PFSK-1 (cell line): ENCODE measurements around the gene RNF217.

Source experiments
- FOXP2 ChIP-seq: optimal IDR thresholded peaks from 2 replicates; pipeline ENCODE3; 2011; ENCODE audit warnings: borderline replicate concordance, control low read depth, inconsistent platforms; ENCODE audit not compliant: insufficient read depth; ENCODE audit errors: extremely low read length, extremely low read depth
- POLR2AphosphoS5 ChIP-seq: IDR thresholded peaks from 2 replicates; pipeline ENCODE4 v1.6.1; 2012; ENCODE audit warnings: low read depth, mild to moderate bottlenecking, control low read depth, low read length, moderate library complexity
- REST ChIP-seq, 2 experiments: IDR thresholded peaks; 2 replicates each; pipeline versions ENCODE4 v1.6.1 to v1.8.0; 2011 to 2012; ENCODE audit warnings: low read depth in 2 of 2, low read length in 2 of 2, control low read depth in 1 of 2, inconsistent platforms in 1 of 2, mild to moderate bottlenecking in 1 of 2, moderate library complexity in 1 of 2; ENCODE audit not compliant: insufficient read depth in 1 of 2
- TAF1 ChIP-seq: IDR thresholded peaks from 2 replicates; pipeline ENCODE4 v1.6.1; 2012; ENCODE audit warnings: low read length, control low read depth, borderline replicate concordance; ENCODE audit not compliant: insufficient read depth

- TF ChIP-seq FOXP2: no peak
- no peak for TF ChIP-seq POLR2AphosphoS5
- TF ChIP-seq TAF1: no peak
- TF ChIP-seq REST (IDR thresholded peaks at IDR 0.05; ENCODE audit: insufficient read depth in 1 of 2, low read depth in 2 of 2, low read length in 2 of 2): no peak
These were observed 120.9 kb downstream of the RNF217 start for GRCh38 chr6:125082908-125083683.
